ENCODE results near the gene SPATA13.

Gene SPATA13

DNA sequence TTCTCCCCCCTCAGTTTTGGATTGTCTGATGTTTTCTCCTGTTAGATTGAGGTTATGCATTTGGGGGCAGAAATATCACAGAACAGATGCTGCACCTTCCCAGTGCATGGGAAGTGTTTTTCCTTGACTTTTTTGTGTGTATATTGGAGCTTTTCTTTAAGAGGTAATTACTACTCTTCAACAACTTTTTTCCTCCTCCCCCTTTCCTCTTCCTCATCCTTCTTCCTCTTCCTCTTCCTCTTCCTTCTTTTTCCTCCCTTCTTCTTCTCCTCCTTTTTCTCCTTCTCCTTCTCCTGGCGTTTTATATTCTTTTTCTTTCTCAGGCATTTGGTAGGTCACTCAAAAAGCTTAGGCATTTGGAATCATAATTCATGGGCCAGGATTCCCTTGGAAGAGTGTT, 18.1 kb upstream of the SPATA13 start:
- DNase-seq: no peak

DNA sequence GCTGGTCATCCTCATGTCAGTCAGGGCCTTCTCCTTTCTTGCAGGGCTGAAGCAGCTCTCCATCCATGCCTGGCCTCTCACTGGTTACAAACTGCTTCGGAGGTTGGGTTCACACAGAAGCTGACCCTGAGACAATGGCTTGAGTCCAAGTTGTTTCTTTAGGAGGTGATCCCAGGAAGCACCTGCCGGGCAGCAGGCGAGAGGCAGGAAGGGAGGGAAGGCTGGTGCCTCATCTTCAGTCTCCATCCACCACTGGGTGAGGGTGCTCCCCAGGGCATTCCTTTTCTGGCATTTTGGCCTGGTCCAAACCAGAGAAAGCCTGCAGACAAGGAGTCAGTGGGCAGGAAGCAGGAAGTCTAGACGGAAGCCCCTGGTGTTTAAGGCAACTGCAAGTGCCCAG, 17.6 kb upstream of the SPATA13 start:
- DNase-seq: no peak

DNA sequence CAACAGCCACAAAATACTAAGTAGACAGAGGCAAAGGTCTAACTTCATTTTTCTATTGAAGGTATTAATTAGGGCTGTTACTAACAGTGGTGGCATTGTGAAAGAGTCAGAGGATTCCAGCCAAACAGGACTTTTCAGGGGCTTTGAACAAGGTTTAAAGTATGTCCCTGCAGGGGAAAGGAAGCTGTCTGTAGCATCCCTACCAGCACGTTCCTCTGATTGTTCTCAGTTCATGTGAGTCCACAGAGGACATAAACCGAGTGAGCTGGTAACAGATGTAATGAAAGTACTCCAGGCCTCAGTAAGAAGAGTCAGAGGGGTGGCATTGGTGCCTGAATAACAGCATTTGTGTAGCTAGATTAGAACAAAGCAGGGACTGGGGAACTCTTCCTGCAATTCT, 15.3 kb upstream of the SPATA13 start:
- no peak for DNase-seq

DNA sequence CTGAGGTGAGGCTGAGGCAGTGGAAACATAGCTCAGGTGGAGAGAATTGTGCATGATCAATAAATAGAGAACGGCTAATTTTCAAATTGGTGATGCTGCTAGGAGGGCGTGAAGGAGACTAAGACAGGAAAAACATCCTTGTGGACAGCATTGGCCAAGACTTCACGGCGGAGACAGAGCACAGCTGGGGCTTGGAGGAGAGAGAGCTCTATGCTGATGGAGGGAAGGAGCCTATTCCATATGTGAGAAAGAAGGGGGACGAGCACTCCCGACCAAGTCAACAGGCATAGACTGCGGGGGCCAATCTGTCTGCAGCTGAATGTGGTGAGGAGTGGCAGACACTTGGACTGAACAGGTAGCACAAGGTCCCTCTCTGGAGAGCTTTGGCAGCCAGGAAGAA, 14.8 kb upstream of the SPATA13 start:
- no peak for DNase-seq

DNA sequence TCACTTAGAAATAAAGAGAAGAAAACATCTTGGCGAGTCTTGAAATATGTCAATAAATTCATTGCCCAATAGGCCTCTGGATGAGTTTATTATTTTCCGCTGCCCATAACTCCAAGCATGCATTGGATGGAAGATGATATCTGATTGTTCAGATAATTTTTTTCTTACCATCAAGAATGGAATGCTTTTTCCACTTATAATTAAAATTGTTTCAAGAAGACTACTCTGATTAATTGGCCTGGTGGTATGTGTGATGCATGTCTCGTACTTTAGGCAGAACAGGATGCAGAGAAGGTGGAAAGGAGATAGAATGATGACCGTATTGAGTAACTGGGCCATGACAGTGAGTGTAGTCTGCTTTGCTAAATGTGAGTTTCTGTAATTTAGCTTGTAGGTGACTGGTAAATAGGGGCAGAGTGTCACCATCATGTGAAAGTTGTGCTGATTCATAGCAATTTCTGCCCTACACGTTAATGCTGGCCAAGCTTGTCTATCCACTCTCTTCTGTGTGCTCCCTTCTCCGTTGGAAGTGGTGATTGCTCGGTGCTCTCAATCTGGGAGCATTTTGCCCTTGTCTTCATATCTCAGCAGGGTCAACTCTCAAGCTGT, 13.5 kb upstream of the SPATA13 start:
- DNase-seq: no peak

DNA sequence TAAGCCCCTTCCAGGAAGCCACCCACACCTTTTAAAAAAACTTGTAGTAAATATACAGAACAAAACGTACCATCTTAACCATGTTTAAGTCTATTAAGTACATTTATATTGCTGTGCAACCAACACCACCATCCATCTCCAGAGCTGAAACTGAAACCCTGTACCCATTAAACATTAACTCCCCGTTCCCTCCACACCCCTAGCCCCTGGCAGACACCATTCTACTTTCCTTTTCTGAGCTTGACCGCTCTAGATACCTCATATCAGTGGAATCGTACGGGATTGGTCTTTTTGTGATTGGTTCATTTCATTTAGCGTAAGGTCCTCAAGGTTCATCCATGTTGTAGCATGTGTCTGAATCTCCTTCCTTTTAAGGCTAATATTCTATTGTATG, 13.0 kb upstream of the SPATA13 start:
- DNase-seq: no peak

DNA sequence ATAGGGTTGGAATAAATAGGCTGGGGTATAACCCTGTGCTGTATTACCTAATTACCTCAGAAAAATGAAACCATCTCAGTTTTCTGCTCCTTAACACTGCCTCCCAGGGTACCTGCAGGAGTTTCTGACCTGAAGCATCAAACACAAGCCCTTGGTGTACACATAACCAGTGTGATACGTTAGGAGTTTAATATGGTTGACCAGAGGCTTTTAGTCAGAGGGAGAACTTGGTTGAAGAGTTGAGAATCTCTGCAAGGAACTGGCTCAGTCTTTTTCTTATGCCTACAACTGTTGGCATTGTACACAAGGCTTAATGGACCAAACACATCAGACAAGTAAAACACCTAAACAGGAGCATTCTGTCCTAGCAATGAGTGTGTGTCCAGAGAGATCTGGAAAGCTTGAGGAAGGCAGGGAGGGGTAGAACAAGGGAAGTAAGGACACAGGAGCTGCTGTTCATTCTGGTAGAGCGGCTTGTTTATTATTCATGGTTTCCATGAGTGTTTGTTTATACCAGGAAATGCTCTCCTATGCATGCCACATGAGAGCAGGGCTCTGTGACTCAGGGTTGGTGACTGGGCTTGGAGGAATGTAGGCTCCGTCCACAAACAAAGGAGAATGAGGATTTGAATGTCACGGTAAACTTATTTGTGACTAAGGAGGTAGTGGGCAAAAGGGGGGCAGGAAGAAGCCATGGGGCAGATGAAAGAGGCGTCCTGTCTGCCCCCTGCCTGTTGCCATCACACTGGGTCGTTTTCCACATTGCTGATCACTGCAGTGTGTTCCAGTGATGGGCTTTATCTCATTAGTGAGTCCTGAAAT, 11.9 kb upstream of the SPATA13 start:
- DNase-seq: peak; percentile 96

DNA sequence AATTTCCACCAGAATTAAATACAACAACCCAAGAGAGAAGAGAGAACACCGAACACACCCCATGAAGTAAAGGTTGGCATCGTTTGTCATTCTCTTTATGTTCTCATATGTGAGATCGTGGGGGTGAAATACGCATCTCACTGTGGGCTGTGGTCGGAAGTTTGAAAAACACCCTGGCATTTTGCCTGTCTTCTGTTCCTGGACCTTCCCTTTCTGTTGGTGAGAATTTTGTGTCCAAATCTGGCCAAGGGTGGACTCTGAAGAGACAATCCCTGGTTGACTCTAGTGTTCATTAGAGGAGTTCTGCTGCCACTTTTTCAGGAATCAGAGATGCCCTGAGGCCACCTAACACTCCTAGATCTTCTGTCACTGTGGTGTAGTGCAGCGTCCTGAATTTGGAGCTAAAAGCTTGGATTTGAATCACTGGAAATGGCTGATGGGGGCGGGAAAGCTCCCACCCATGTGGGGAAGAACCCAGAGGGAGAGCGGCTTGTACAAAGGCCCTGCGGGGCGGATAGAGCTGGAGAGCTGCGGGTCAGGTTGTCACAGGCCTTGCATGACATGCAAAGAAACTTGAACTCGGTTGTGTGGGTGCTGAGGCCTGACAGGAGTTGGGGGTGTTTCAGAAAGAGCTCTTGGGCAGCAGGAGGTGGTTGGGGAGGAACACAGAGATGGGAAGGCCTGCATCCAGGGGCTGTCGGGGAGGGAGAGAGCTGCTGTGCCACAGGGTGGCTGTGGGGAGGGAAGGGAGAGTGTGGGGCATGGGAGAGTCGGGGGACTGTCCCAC, 11.1 kb upstream of the SPATA13 start:
- DNase-seq: no peak

DNA sequence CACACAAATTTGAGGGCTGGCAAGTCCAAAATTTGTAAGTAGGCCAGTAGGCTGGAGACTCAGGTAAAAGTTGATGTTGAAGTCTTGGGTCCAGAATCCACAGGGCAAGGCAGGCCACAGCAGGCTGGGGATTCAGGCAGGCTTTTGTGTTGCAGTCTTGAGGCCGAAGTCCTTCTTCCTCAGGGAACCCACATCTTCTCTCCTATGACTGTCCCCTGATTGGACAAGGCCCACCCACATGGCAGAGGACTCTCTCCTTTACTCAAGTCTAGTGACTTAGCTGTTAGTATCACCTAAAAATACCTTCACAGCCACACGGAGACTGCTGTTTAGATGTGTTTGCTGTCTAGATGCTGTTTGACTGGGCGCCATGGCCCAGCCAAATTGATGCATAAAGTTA, 9.9 kb upstream of the SPATA13 start:
- DNase-seq: no peak

DNA sequence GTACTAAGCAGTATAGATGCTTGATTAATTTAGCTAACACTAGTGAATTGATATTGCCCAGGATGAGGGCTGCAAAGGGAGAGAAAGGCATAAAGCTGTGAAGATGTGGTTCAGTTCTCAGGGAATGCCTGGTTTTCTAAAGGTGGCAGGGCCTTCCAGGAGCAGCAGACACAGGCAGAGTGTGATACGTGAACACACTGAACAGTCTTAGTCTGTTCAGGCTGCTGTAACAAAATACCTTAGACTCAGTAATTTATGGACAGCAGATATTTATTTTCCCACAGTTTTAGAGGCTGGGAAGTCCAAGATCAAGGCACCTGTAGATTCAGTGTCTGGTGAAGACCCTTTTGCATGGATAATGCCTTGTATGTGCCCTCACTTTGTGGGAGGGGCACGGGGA, 8.7 kb upstream of the SPATA13 start:
- DNase-seq: no peak

DNA sequence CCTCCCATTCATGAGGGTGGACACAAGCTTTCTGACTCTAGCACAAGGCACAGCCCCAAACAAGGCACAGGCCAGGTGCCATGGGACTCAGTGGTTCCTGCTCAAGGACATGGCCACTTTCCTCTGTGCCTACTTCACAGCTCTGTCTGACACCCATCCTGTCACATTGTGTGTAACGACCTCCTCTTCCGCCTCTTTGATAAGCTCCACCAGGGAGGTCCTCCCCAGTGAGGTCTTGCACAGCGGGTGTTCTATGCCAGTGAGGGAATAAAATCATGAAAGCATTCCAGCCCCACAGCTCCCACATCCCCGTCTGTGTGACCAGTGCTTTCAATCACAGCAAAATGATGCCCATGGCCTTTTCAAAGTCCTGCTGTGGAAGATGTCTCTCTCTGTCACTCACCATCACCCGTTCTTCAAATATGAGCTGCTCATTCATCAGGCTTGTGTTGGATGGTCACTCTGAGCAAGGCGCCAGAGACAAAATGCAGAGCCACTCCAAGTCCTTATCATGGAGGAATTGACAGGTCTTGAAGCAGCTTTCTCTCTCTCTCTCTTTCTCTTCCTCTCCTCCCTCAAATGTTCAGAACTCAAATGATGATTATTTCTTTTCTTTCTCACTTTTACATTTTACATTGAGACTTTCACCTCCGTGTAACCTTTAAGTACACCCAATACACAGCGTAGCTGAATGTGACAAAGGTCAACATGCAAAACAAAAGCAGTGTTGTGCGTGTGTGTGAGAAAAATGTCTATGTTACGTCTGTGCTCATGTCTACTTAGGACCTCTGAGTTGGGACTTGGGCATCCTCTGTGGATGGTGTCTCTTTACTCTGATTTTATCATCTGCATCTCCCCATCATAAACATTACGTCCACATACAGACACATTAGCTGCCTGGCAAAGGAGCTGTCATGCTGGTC, 8.0 kb upstream of the SPATA13 start:
- no peak for DNase-seq

DNA sequence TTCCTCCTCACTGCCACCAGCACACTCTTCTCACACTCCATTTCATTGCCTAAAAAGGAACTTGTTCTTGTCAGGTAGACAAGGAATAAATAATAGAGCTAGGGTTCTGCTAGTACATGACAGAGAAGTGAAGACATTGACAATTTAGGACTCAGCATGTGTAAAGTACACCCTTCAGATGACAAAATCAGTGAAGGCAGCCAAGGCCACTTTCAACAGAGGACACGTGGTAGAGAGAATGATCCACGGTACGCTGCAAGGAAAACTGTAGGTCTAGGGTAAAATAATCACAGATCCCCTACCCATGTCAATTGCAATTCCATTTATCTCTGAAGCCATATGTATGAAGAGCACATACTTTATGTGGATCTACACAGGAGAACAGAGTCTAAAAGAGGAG, 7.2 kb upstream of the SPATA13 start:
- DNase-seq: no peak

DNA sequence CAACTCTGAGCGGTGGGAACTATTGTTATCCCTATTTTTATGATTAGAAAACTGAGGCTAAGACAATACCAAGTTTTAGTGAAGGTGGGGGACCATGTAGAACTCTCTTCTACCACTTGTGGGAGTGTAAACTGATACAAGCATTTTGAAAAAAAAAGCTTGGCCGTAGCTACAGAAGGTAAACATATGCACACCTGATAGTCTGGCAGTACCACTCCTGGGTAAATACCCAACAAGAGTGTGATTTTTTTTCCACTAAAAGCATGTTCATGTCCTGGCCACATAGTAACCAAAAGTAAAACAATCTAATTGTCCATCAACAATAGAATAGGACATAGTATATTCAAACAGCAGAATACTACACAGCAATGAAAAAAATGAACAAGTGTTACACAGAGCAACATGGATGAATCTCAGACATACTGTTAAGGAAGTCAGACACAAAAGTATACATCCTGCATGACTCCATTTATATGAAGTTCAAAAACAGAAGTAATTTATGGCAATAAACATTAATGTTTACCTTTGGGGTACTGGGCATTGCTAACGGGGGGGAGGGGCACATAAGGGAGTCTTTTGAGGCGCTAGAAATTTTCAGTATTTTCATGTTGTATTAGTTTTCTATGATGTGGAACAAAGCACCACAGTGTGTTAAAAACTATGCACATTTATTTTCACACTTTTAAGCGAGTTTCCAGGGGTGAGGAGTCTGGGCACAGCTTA, 6.4 kb upstream of the SPATA13 start:
- no peak for DNase-seq

DNA sequence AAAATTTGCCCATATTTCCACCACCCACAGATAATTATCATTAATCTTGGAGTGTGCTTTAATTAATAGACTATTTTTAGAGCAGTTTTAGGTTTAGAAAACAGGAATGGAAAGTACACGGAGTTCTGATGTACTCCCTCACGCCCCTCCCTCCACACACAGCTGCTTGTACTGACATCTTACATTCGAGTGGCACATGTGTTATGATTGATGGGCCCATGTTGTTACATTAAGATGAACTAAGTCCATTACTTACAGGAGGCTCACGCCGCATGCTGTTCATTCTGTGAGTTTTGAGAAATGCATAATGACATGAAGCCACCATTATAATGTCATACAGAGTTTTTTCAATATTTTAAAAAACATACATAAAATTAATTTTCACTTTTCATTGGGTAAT, 1.2 kb upstream of the SPATA13 start:
- DNase-seq: no peak

DNA sequence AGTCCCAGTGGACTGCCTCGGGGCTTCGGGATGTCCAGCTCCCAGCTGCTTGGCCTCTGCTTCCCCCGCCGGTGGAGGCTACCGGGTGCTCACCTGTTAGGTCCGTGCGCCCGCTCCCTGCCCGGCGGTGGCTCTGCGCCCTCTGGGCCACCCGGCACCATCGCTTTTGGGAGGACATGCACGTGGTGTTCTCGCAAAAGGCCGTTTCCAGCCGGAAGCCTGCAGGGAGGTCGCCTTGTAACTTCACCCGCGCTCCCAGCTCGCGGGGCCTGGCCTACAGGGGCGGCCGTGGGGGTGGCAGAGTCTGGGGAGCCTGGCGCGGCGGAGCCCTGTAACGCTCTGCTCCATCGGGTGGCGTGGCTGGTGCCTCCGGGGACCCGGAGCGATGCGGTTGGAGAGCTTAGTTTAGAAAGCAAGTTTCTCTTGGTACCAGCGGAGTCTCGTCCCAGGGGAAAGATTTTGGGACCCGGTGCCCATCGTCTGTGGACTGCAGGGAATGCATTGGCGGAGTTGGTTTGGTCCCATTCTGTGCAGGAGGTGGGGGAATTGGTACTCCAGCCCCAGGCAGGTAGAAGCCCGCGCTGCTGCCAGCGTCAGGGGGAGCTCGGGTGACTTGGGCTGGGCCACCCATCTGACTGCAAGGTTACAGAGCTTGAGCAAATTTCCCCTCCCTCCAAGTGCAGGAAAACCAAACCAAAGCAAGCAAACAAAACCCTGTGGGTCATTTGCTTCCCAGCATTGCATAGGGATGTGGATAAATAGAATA, 673 bp downstream of the SPATA13 start:
- DNase-seq: peak; percentile 28

DNA sequence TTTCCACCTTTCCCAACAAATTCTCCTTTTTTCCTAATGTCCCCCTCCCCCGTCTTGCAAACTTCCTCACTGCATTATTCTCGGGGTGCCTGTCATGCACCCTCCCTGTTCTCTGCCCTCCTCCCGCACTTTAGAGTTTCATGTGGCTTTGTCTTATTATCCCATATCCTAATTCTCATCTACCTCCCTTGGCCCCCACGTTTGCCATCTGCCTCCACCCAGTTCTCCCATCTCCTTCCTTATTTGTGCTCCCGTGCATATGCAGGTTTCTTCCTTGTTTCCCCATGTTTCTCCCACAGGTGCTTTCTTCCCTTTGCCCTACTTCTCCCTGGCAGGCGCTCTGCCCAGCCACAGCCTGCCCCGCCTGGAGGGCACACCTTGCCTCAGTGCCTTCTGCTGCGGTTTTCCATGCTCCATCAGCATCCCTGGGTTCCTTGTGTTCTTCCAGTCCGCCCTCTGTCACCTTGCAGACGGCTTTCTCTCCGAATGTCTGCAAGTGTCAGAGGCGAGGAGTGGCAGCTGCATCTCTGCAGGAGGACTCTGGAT, 1.5 kb downstream of the SPATA13 start:
- DNase-seq: no peak

DNA sequence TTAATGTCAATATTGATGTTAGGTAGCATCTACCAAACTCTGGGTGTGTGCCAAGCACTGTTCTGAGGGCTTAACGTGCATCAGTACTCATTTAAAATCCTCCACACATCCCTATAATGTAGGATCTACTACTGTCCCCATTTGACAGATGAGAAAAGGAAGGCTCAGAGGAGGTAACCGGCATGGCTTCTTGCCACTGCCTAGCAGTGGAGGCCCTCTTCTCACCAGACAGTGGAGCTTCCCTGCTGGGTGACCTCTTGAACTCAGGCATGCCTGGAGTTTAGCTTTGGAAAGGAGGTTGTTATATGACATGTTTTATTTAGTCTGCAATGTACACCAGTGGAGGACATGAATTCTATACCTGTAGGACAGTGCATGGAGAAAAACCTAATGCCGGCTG, 2.1 kb downstream of the SPATA13 start:
- no peak for DNase-seq

DNA sequence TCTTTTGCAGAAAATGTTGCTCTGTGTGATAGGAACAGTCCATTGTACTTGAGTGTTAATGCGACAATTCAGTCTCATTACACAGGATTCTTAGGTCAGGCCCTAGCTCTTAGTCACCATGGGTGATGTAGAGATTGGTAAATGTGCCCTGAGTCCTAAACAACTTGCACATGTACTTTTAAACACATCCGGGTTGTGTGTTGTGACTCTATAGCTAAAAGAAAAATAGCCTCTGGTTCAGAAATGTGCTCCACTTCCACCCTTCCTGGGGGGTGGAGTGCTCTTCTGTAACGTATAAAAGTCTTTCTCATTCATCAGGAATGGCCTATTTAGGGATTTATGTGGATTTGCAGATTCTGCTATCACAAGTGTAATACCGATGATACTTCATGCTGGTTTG, 5.2 kb downstream of the SPATA13 start:
- peak; percentile 78 for DNase-seq

DNA sequence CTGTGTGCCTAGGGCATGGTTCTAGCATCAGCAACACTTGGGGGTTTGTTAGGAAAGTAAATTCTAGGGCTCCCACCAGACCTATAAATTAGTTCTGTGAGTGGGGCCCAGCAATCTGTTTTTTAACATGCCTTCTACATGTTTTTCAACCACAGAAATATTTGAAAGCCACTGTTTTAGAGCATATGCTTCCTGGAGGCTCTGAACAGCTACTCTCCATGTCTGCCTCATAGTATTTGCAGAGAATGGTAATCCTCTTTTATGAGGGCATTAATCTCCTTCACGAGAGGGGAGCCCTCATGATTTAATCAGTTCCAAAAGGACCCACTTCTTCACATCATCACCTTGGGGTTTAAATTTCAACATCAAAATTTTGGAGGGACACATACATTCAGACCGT, 6.0 kb downstream of the SPATA13 start:
- DNase-seq: no peak

DNA sequence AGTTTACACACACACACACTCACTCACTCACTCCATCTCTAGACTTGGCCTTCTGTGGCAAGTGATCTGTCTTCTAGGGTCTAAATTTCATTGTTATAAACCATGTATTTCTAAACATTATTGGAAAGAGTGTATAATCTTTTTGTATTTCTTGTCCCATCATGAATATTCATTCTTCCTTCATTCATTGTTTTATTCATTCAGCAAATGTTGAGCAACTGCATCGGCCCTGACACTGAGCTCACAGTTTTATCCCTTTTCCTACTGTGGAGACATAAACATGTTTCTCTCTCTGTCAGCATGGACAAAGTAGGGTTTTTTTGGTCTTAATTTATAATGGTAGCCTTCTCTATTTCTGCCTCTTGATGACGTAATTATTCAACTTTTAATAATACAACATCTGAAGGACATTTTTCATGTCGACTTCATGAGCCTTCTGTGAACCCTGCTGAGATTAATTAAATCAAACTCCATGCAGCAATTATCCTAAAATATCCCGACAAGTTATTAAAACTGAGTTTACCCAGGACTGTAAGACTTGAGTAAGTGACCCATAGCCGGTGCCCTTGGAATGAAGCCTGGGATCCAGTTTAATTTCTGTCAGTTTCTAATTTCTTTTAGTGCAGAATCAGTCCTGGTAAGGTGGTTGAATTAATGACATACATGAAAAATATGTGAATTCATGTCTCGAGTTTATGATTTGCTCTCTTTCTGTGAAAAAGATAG, 7.3 kb downstream of the SPATA13 start:
- no peak for DNase-seq
